Activated T-cell treated with anti-CD3 and anti-CD28 coated beads, Interleukin-2, amount 50 U/mL, for 48 hours (primary cell): Measurements from ENCODE around the gene CYP4A22.

Experiments
- DNase-seq, 2 experiments: peaks; one replicate each; pipeline ENCODE4 v3.0.0-alpha.2; 2020

CYP4A22 gene

DNA sequence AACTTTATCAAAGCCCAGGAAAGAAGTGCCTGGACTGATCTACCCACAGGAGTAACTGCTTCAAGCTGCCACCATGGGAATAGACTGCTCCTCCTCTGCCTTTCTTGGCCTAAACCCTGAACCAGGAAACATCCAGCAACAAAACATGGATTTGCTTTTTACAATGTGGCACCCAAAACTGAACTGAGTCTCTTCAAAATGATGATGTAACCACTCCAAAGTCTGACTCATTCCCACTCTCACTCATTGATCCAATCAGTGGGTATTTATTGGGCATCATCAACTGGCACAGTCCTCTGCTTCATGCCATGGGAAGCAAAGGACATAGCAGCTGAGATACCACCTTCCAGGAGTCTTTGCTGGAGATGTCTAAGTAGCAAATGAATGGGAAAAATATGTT is 23.5 kb downstream of the CYP4A22 start:
- no peak for DNase-seq

DNA sequence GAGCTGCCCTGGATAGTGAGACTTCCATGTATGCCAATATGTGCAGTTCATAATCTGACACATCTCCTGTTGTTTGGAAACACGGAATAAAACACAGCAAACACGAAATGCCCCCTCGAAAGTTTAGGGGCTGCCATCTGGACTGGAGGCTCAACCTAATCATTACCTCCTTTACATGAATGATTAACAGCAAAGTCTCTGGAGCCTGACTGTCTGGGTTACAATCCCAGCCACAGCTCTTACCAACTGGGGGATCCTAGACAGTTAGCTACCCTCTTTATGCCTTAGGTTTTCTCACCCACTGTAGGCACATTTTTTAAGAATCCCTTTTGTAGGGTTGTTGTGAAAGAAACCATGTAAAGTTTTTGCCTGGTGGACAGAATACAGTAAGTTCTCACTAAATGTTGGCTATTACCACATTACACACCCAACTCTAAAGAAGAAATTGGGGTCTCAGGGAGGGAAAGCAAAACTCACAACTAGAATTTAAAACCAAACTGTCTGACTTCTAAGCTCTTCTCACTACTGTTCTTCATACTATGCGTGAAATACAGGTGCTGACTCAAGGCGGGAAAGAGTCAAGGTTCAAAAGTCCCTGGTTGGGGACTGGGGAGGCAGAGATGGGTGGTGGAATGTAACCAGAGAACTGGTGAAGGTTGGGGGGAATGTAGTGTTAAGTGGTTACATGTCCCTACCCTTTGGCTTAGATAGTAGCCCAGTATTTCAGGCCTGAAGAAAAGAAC is 24.2 kb downstream of the CYP4A22 start:
- no peak for DNase-seq

DNA sequence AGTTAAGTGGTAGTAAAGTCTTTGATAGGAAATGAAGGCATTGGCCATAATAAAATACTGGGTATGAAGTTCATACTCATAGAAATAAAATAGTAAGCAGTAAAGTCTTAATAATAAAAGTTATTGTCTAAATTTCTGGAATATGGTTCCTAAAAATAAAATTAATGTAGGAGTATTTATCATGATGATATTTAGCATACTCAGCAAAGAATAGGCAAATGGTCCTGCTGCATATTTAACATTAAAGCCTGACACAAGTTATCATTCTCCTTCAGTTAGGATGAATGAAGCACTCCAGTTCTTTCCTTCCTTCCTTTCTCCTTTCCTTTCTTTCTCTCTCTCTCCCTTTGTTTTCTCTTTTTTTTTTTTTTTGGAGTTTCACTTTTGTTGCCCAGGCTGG is 27.3 kb downstream of the CYP4A22 start:
- DNase-seq, result no peak

DNA sequence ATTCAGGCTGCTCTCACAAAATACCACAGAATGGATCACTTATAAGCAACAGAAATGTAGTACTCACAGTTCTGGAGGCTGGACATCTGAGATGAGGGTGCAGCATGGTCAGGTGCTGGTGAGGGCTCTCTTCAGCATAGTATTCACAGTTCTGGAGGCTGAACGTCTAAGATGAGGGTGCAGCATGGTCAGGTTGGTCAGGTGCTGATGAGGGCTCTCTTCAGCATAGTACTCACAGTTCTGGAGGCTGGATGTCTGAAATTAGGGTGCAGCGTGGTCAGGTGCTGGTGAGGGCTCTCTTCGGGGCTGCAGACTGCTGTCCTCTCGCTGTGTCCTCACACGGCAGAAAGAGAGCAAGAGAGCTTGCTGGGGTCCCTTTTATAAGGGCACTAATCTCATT is 35.5 kb downstream of the CYP4A22 start:
- DNase-seq, result no peak

DNA sequence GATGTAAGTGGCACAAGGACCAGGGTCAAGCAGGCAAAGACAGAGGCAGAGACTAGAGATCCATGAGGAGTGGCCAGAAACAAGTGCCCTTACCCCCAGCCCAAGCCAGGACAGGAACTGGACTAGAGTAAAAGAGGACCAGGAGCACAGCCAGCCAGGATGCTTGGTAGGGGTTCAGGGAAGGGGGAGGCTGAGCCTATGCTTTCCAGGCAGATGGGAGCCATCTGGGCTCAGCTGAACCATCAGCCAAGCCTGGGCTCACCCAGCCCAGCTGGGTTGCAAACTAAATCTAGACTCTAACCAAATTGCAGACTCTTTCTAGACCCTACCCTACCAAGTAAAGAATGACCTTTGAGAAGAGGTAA is 37.4 kb downstream of the CYP4A22 start:
- no peak for DNase-seq

DNA sequence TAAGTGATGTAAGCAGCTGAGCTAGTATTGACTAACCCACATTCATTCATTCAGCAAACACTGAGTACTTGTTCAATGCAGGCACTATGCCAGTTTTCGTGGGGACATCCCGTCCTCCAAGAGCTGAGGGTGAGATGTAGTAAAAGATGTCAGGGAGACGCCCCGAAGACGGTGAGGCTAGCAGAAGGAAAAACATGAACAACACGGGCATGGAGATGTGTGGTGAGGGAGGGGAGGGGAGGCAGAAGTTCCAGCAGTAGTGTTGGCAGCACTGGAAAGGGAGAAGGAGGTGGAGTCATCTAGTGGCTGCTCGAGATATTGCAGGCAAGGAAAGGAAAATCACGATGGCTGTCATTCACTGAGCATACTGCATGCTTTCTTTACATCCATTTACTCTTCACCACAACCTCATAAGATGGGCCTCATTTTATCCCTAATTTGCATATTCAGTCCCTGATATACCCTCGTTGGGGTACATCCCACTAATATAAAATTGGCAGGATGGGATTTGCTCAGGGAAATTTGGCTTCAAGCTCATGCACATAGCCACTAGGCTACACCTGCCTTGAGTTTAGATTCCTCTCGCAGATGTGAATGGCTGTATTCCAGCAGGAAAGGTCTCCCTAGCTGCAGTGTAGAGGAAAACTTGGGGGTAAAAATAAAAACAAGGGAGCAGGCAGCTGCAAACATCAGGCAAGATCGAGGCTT is 38.1 kb downstream of the CYP4A22 start:
- peak; percentile 55 to 70 for DNase-seq

DNA sequence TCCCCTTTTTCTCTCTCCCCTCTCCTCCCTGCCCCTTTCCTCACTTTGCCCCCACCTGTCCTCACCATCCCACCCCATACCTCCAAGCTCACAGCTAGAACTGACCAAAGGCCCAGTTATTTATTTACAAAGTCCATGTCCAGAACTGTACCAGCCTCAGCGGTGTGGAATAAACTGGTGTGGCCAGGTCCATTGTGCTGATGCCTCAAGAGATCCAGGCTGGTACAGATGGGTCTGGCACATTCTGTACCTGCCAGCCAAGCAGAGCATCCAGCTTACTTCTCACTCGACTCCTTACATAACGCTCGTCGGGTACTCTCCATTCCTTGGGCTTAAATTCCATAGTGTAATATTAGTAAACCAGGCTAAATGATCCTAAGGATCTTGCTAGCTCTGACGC is 40.8 kb downstream of the CYP4A22 start:
- DNase-seq, result no peak

DNA sequence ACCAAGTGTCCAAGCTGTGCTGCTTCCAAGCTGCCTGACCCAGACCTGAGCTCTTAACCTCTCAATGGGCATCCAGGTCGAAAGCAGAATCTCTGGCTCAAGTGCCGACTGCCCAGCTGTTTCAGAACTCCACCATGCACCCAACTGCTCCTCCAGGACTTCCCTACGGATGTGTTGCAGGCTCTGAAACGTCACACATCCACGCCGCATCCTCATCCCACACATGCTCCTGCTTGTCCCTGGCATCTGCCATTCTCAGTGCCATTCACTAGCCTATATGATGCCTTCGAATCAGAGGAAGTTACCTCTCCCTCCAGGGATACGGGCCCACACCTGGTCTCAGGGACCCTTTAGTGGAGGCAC is 41.4 kb downstream of the CYP4A22 start:
- DNase-seq, result no peak

DNA sequence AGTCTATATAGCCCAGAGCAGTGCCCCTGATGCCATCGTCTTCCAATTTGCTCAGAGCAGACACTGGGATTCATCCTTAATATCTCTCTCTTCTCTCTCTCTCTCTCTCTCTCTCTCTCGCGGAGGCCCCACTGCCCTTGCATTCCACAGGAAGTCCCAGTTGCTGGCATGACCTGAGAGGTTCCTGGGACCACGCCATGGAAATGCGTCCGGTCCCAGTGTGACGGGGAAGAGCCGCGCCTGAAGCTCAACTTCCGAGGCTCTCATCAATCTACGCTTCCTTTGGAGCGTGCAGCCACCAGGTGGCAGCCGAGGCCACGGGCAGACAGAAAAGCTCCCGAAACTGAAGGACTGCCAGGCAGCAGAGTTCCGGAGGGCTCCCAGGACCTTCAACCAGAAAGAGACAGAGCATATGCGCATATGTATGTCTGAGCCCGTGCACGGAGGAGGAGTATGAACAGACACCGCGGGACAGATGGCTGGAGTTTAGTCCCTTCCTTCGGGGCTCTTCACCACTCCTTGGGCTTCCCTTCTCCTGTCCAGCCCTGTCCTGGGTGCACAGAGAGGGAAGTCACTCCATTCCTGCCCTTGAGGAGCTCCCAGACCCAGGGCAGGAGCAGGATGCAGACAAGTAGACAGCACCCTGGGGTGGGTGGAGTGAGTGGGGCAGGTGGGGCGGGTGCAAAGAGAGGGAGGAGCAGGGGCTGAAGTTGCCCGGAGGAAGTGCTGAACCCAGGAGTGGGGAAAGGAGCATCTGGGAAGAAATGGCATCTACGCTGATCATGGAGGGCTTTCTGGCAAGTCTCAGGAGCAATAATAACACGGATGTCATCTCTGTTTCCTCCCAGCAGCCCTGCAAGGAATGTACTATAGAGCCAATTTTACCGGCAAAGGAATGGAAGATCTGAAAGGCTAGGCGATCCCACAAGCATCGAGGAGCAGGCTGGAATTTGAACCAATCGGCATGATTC is 42.1 kb downstream of the CYP4A22 start:
- peak; percentile 89 to 90 for DNase-seq

DNA sequence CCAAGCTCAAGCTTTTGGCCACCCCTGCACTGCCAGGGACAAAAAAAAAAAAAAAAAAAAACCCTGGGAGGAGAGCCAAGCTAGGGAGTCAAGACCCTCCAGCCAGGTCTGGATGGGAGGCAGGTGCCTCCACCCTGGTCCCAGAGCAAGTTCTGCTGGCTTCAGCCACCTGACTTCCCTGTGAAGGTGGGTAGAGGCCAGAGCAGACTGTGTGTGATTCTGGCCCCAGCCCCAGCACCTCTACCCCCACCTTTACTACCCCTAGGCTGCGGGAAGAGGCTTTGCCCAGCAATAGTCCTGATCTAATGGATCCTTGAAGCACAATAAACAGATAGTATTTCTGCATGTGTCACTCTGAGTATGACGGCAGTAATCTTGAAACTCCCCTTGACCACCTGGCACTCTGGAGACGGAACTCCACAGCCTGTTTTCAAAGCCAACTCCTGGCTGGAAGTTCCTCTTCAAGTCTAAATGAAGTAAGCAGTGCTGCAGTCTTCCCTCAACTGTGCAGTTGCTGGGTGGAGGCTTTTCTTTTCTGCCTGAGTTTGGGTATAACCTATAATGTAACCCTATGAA is 42.8 kb downstream of the CYP4A22 start:
- DNase-seq, result no peak

DNA sequence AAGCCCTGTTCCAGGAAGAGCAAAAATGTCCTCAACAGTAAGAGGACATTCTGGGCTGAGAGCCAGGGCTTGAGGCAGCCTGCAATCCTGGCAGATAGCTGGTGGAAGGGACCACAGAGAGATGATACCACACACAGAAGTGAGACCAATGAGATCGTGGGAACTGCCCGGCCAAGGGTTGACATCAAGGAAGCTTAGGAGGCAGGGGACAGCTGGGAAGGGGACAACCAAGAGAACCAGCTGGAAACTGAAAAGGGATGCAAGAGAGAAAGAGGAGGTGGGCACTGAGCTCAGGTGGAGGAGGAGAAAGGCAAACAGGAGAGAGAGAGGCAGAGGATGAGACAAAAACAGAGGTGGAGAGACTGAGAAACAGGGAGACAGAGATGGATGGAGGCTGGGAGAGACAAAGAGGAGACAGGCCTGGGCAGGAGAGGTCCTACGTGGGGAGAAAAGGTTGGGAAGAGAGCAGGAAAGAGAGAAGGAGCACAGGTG is 43.4 kb downstream of the CYP4A22 start:
- DNase-seq, result no peak

DNA sequence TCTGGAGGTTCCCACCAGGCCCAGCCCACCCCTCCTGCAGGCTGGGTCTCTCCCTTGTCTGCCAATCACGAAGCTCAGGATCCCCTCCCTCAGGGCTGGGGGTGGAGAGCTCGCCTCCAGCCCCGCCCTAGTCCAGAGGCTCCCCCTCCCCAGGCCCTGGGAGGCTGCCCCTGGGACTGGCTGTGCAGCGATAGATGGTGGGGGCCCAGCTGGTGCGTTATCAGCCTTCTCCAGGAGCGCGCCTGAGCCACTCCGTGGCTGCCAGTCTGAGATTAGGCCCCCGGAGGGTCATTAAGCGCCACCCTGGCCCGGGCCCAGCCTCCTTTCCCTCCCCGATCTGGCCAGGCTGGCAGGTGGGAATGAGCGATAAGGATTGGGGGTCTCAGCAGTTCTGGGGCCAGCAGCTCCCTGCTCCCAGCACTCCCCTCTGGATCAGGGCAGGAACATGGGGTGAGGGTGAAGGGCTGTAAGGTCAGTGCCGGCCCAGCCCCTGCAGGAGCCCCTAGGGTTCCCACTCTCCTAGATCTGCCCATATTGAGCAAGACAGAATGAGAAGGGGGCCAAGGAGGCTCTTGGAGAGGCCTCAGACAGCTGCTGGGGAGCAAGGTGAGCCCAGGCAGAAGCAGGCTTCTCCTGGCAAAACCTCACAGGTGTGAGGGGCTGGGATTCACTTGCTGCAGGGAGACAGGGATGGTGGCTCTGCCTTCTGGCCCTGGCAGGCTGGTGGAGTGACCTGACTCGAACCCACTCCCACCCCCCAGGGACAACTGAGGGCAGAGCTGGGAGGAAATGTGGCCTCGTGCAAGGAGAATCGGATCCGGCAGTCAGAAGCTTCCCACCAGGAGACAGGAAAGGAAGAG is 44.1 kb downstream of the CYP4A22 start:
- no peak for DNase-seq

DNA sequence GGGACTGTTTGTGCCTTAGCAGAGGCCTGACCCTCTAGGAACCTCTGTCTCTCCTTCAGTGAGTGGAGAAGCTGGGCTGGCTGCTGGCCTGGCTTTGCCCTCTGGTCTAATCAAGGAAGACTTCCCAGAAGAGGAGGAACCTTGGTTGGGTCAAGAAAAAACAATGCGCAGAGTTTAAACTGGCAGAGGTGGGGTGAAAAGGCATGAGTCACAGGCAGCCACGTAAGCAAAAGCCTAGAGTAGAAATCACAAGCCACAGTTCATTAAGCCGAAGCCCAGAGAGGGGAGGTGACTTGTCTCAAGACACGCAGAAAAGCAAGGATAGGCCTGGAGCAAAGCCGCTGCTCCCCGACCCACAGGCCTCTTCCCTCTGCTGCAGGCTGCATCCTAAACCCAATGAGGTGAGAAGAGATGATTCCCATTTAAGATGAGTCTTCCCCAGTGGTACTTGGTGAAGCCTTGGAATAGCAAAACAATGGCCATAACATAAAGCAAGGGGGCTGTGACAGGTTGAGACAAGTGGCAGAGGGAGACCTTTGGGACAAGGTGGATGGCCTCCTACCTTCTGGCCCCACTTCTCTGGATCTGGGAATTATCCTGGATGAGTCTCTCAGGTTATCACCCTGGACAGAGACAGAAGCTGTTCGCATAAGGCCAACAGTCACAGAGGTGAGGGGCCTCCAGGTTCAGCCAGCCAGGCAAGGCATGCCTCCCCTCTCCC is 44.9 kb downstream of the CYP4A22 start:
- DNase-seq, result no peak

DNA sequence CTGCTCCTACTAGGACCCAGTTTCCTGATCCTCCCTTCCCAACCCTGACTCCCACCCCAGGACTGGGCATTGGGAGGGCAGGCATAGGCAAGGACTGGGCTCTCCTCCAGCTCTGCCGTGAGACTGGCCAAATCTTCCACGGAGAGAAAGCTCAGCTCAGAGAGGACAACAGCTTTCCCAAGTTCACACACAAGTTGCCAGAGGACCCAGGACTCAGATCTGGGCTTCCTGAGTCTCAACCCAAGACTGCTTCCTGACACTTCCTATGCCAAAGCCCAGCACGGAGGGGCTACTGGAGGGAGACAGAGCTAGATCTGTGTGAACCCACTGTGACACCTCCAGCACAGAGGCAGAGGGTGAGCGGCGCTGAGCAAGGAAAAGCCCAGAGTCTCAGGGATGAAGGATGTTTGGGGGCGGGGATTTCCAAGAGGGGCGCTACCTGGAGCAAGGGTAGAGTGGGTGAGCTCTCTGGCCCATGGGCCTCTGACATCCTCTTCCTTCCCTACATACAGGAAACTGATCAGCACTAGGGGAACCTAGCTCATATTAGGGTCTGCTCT is 45.5 kb downstream of the CYP4A22 start:
- DNase-seq, result no peak

DNA sequence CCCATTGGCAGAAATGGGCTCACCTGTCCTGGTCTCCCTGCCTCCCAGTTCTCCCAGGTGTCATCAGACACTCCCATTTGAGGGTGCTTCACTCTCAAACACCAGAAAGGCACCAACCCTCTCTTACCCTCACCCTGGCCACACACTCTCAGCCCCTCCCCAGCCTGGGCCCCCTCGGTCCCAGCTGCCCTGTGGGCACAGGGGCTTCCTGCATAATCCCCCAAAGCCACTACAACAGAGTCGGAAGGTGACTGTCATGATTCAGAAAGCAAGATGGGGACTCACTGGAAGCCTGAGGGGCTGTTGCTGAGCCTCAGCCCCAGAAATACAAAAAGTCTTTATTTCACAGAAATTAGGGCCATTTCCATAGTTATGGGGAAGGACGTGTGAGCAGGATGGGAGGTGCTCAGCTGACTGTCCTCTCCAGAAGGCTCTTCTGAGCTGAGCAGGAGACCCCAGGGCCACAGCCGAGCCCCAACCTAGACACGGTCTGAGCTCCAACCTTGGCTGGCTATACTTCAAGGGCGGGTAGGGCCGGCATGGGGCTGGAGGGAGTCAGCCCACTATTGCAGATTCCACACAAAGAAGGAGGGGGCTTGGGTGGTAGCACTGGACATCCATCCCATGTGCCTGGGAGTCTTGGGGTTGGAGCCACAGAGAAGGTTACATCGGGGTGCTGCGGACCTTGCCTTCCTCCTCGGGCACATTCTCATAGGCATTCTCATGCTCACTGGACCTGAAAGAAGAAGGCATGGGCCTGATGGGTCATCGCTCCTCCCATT is 46.3 kb downstream of the CYP4A22 start:
- DNase-seq, result no peak

DNA sequence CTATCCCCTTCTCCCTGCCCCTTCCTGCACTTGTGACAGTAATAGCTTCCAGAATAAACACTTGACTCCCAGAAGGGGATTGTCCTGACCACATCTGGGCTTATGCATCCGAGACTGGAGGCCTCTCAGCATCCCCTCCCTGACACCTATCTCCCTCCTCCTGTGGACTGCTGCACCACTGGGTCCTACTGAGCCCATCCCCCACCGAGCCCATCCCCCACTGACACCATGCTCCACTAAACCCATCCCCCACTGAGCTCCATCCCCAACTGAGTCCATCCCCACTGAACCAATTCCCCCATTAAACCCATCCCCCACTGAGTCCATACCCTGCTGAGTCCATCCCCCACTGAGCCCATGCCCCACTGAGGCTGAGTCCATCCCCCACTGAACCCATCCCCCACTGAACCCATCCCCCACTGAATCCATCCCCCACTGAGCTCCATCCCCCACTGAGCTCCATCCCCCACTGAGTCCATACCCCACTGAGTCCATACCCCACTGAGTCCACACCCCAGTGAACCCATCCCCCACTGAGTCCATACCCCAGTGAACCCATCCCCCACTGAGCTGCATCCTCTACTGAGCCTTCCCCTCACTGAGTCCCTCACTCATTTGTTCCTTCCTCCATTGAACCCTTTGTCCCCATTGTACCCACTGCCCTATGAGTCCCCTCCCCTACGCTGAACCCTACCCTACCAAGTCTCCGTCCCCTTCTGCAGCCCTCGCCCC is 47.0 kb downstream of the CYP4A22 start:
- DNase-seq, result no peak

DNA sequence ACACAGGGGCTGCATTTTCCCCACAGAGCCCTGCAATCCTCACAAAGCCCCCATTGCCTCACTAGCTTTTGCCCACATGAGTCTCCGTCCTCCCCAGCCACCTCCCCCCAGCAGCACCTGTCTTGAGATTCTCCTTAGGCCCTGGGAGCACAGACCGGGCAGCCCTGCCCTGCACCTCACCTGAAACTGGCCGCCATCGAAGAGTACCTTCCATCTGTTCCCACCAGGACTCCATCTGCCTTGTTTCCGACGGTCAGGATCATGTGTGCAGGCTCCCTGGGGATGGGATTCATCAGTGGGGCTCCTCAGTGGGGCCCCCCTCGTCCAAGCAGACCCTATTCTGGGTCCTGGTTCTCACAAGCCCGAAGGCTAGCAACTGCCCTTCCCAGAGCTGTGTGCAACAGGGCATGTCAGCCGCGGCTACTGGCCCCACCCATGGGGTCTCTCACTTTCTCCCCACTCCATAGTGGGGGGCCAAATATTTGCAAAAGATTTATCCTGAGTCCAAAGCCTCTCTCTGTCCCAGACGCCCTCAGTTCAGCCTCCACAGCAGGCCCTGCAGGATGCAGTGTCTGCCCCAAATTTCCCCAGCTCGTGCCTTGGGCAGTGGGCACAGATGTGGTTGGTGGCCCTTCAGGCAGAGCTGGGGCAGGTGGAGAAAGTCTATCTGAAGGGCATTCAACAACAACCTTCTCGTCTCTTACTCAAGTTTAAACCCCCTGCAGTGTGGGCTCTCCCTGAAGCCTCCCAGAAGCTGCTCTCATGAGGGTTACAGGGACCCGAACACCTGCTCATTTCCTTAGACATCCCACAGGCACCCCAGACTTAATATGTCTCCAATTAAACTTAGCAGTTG is 47.8 kb downstream of the CYP4A22 start:
- no peak for DNase-seq
